ENCODE measurements around the gene SP3. TPM values are rescaled to one million over a fixed set of nuclear protein-coding genes. Genes with fewer than 3 reads are reported as not detected.

Gene SP3
- 41.2 to 52.3 TPM (median 50.0 TPM) in 5 replicates for total RNA-seq (2022; extraction: Qiagen RNA extraction; ENCODE audit: low read depth)

GRCh38 chr2:173965372-173966025 lies at the start of gene SP3:
Gene SP3 (minus strand): TSS chr2:173965373. CDS start chr2:173965171, 202 bp downstream.

